BLaER1 treated with 17β-estradiol and CSF1 and Interleukin-3, amounts not matched to agents 10 nM and 100 nM (cell line): ENCODE measurements around the gene KCNJ11.

Source experiments
- H3K27ac ChIP-seq, 11 experiments: shearing (Covaris generic); formaldehyde crosslinking; 2 replicates each; pipeline ENCODE4 v1.8.1; 2022
- H3K27me3 ChIP-seq, 11 experiments: shearing (Covaris generic); formaldehyde crosslinking; 2 replicates each; pipeline ENCODE4 v1.8.1; 2022
- H3K36me3 ChIP-seq, 11 experiments: shearing (Covaris generic); formaldehyde crosslinking; 2 replicates each; pipeline ENCODE4 v1.8.1; 2022
- H3K4me1 ChIP-seq, 10 experiments: shearing (Covaris generic); formaldehyde crosslinking; 2 replicates each; pipeline ENCODE4 v1.8.1; 2022
- H3K4me2 ChIP-seq, 11 experiments: shearing (Covaris generic); formaldehyde crosslinking; 2 replicates each; pipeline ENCODE4 v1.8.1; 2022
- H3K4me3 ChIP-seq, 10 experiments: shearing (Covaris generic); formaldehyde crosslinking; 2 replicates each; pipeline ENCODE4 v1.8.1; 2022
- H3K9ac ChIP-seq, 11 experiments: shearing (Covaris generic); formaldehyde crosslinking; 2 replicates each; pipeline ENCODE4 v1.8.1; 2022
- H3K9me3 ChIP-seq, 11 experiments: shearing (Covaris generic); formaldehyde crosslinking; replicated peaks in 1 of 11; 2 replicates each; pipeline ENCODE4 v1.8.1; 2022
- H4K20me1 ChIP-seq, 11 experiments: shearing (Covaris generic); formaldehyde crosslinking; 2 replicates each; pipeline ENCODE4 v1.8.1; 2022
- Cebpa-rat ChIP-seq, 11 experiments: shearing (Covaris generic); IDR thresholded peaks; 2 replicates each; pipeline ENCODE4 v1.8.1; 2022

The KCNJ11 gene

DNA sequence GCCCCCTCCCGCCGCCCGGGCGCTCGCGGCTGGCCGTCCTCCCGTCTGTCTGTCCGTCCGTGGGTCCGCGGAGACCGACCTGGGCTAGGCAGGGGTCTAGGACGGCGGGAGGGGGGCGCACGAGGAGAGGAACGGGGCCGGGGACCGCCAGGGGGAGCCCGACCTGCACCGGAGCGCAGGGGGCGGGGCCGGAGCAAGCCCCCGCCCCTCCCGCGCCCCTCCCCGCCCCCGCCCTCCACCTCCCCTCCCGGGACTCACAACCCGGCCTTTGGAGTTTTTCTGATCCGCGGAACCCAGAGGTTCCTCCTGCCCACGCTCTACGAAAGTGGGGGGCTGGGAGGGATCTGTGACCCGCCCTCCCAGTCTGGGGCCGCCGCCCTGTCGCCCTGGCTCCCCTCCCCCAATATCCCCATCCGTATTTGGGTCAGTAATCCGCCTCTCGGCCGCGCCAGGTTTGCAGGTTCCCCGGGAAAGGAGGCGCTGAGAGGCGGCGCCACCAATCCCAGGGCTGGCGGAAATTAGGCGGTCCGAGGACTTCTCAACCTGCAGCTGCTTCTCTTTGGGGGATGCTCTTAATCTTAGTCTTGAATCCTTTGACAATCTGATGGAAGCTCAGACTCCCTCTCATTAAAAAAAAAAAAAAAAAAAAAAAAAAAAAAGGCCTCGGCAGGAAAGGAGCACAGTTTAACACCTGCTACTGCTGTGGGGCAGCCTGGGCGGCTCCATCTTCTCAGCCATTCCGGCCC lies 925 bp upstream of the KCNJ11 start:
- H3K4me3 ChIP-seq, result peak overlapping the region; percentile 59 to 72 (median 64)
- H3K36me3 ChIP-seq, result no peaks in the 10 kb centered on the region

DNA sequence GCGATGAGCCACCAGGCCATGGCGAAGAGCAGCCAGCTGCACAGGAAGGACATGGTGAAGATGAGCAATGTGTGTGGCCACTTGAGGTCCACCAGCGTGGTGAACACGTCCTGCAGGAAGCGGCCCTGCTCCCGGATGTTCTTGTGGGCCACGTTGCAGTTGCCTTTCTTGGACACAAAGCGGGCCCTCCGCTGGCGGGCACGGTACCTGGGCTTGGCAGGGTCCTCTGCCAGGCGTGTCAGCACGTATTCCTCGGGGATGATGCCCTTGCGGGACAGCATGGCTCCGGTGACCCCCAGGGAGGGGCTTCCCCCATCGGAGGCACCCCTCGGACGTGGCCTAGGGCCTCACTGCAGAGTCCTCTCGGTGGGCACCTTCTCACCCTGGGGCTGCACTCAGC lies 648 bp downstream of the KCNJ11 start:
- no peak overlapping the region for H3K4me3 ChIP-seq
- H3K27me3 ChIP-seq, result peaks cover 0 to 14% (median 0%) of the 10 kb centered on the region in 11 experiments; a peak in 10 of 22 replicates
- H3K9me3 ChIP-seq, result no peaks in the 10 kb centered on the region
- TF ChIP-seq Cebpa-rat (IDR thresholded peaks at IDR 0.05), result no peak
- H3K4me2 ChIP-seq, result peak overlapping the region in 10 of 11 experiments; percentile 3 to 96 (median 91); a peak in 18 of 22 replicates
- peaks cover 0 to 23% (median 0%) of the 10 kb centered on the region in 11 experiments; a peak in 4 of 22 replicates for H4K20me1 ChIP-seq
- no peak overlapping the region for H3K9ac ChIP-seq
- no peak overlapping the region for H3K27ac ChIP-seq
- no peaks in the 10 kb centered on the region for H3K36me3 ChIP-seq
- H3K4me1 ChIP-seq, result peaks cover 10 to 74% (median 64%) of the 10 kb centered on the region in 10 experiments; a peak in 18 of 20 replicates

More for the DNA sequence above, 925 bp upstream of the KCNJ11 start:
- TF ChIP-seq Cebpa-rat (IDR thresholded peaks at IDR 0.05), result no peak
- Histone ChIP-seq H3K4me2 (peak overlapping the region; percentile 90 to 96 (median 92)), H3K9ac (peak overlapping the region; percentile 50 to 80 (median 69)), H4K20me1 (peaks cover 0 to 16% (median 0%) of the 10 kb centered on the region in 11 experiments; a peak in 2 of 22 replicates), H3K27me3 (peaks cover 0 to 14% (median 0%) of the 10 kb centered on the region in 11 experiments; a peak in 10 of 22 replicates), H3K9me3 (no peaks in the 10 kb centered on the region), H3K27ac (peak overlapping the region in 7 of 11 experiments; percentile 24 to 69 (median 54); a peak in 10 of 22 replicates), H3K4me1 (peaks cover 0 to 70% (median 62%) of the 10 kb centered on the region in 10 experiments; a peak in 17 of 20 replicates)

DNA sequence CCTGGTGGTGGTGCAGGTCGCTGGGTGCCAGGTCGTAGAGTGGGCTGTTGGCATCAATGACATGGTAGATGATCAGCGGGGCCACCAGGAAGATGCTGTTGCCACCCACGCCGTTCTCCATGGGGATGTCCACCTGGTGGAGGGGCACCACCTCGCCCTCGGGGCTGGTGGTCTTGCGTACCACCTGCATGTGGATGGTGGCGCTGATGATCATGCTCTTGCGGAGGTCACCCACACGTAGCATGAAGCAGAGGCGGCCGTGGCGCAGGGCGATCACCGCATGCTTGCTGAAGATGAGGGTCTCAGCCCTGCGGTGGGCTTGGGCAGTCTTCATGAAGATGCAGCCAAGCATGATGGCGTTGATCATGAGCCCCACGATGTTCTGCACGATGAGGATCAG lies 1.2 kb downstream of the KCNJ11 start:
- H3K9ac ChIP-seq, result no peak overlapping the region

DNA sequence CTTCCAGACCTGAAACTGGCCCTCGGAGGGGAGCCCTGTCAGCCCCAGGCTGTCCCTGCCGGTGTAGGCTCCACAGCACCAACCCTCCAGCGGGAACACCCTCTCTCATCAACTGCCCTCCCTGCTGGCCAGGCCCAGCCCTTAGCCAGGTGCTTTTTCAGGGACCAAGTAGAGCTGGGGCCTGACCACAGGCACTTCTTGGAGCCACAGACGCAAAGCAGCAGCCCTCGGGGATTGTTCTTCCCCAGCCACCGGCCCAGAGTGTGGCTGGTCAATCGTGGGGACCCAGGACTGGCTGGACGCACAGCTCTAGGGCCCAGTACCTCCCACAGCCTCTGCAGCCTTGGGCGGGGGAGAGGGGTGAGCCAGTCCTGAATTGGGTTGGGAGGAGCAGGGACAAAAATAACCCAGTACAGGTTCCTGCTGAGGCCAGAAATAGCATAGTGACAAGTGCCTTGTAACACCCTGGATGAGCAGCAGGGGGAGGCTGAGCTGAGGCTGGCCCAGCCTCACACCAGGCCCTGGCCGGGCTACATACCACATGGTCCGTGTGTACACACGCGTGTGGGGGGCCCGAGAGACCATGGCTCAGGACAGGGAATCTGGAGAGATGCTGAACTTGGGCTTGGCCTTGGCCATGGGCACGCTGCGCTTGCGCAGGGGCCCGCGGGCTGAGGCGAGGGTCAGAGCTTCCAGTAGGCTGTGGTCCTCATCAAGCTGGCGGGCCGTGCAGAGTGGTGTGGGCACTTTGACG lies 2.0 kb downstream of the KCNJ11 start:
- Histone ChIP-seq H3K36me3 (no peaks in the 10 kb centered on the region), H4K20me1 (peaks cover 0 to 23% (median 0%) of the 10 kb centered on the region in 11 experiments; a peak in 4 of 22 replicates), H3K9ac (peak overlapping the region in 9 of 11 experiments; percentile 8 to 69 (median 40); a peak in 17 of 22 replicates), H3K27me3 (peaks cover 0 to 14% (median 0%) of the 10 kb centered on the region in 11 experiments; a peak in 10 of 22 replicates), H3K27ac (peak overlapping the region in 6 of 11 experiments; percentile 2 to 56 (median 22); a peak in 6 of 22 replicates), H3K4me1 (peaks cover 10 to 69% (median 59%) of the 10 kb centered on the region in 10 experiments; a peak in 18 of 20 replicates), H3K4me3 (peak overlapping the region in 5 of 10 experiments; percentile 26 to 50 (median 41); a peak in 10 of 20 replicates), H3K4me2 (peak overlapping the region; percentile 15 to 96 (median 91); a peak in 19 of 22 replicates), H3K9me3 (no peaks in the 10 kb centered on the region)
- no peak for TF ChIP-seq Cebpa-rat (IDR thresholded peaks at IDR 0.05)

More for the DNA sequence above, 1.2 kb downstream of the KCNJ11 start:
- no peaks in the 10 kb centered on the region for H3K9me3 ChIP-seq
- H4K20me1 ChIP-seq, result peaks cover 0 to 23% (median 0%) of the 10 kb centered on the region in 11 experiments; a peak in 4 of 22 replicates
- H3K4me1 ChIP-seq, result peaks cover 10 to 74% (median 64%) of the 10 kb centered on the region in 10 experiments; a peak in 18 of 20 replicates
- no peaks in the 10 kb centered on the region for H3K36me3 ChIP-seq
- no peak for TF ChIP-seq Cebpa-rat (IDR thresholded peaks at IDR 0.05)
- H3K27me3 ChIP-seq, result peaks cover 0 to 14% (median 0%) of the 10 kb centered on the region in 11 experiments; a peak in 10 of 22 replicates
- H3K4me2 ChIP-seq, result peak overlapping the region in 10 of 11 experiments; percentile 3 to 96 (median 91); a peak in 18 of 22 replicates
- no peak overlapping the region for H3K4me3 ChIP-seq
- no peak overlapping the region for H3K27ac ChIP-seq

DNA sequence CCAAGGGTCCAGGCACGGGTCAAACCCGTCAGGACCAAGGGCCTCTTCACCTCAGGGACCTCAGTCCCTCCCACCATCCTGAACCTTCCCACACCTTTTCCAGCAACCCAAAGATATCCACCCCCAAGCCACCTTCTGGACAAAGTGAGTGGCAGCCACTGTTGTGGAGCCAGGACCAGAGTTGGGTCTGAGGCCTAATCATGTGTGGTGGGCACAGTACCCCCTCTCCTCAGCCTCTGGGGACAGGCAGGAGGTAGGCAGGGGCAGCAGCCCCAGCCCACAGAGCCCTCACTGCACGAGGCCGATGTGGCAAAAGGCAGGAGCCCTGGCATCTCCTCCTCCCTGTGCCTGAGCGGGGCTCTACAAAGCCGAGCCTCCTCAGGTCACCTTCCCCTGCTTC lies 2.5 kb downstream of the KCNJ11 start:
- Histone ChIP-seq H3K9ac (peak overlapping the region in 10 of 11 experiments; percentile 8 to 69 (median 39); a peak in 15 of 22 replicates), H3K9me3 (no peaks in the 10 kb centered on the region), H3K4me2 (peak overlapping the region in 9 of 11 experiments; percentile 41 to 96 (median 91); a peak in 17 of 22 replicates), H3K4me3 (peak overlapping the region in 5 of 10 experiments; percentile 26 to 50 (median 41); a peak in 9 of 20 replicates), H3K36me3 (no peaks in the 10 kb centered on the region), H4K20me1 (peaks cover 0 to 23% (median 0%) of the 10 kb centered on the region in 11 experiments; a peak in 4 of 22 replicates), H3K27ac (peak overlapping the region in 6 of 11 experiments; percentile 2 to 56 (median 22); a peak in 6 of 22 replicates), H3K4me1 (peaks cover 10 to 63% (median 53%) of the 10 kb centered on the region in 10 experiments; a peak in 18 of 20 replicates), H3K27me3 (peaks cover 0 to 14% (median 0%) of the 10 kb centered on the region in 11 experiments; a peak in 10 of 22 replicates)
- no peak for TF ChIP-seq Cebpa-rat (IDR thresholded peaks at IDR 0.05)

- H3K4me2 ChIP-seq, result peak overlapping the region in 8 of 11 experiments; percentile 76 to 96 (median 92); a peak in 15 of 22 replicates
Measured at GRCh38 chr11:17385492-17385891, 3.0 kb downstream of the KCNJ11 start.

GRCh38 chr11:17384002-17384511 lies 4.4 kb downstream of the KCNJ11 start:
- peak overlapping the region in 4 of 11 experiments; percentile 3 to 17 (median 12); a peak in 4 of 22 replicates for H3K4me2 ChIP-seq
- H3K27me3 ChIP-seq, result peaks cover 0 to 14% (median 0%) of the 10 kb centered on the region in 11 experiments; a peak in 10 of 22 replicates
- peaks cover 0 to 23% (median 0%) of the 10 kb centered on the region in 11 experiments; a peak in 4 of 22 replicates for H4K20me1 ChIP-seq
- H3K36me3 ChIP-seq, result no peaks in the 10 kb centered on the region
- peaks cover 10 to 47% (median 37%) of the 10 kb centered on the region in 10 experiments; a peak in 18 of 20 replicates for H3K4me1 ChIP-seq
- H3K4me3 ChIP-seq, result no peak overlapping the region
- no peak for TF ChIP-seq Cebpa-rat (IDR thresholded peaks at IDR 0.05)
- no peak overlapping the region for H3K27ac ChIP-seq
- H3K9me3 ChIP-seq, result peaks cover 4 to 12% (median 5%) of the 10 kb centered on the region in 11 experiments
- 0 out of 22 replicates have a peak overlapping the region, but pooled peaks of 1 of the 11 experiments have one; percentile 1 for H3K9ac ChIP-seq

More at GRCh38 chr11:17385492-17385891, 3.0 kb downstream of the KCNJ11 start:
- peaks cover 0 to 23% (median 0%) of the 10 kb centered on the region in 11 experiments; a peak in 4 of 22 replicates for H4K20me1 ChIP-seq
- no peak for TF ChIP-seq Cebpa-rat (IDR thresholded peaks at IDR 0.05)
- peak overlapping the region in 7 of 11 experiments; percentile 14 to 69 (median 48); a peak in 6 of 22 replicates for H3K9ac ChIP-seq
- peak overlapping the region in 1 of 10 experiments; percentile 44; a peak in 2 of 20 replicates for H3K4me3 ChIP-seq
- peaks cover 10 to 59% (median 49%) of the 10 kb centered on the region in 10 experiments; a peak in 18 of 20 replicates for H3K4me1 ChIP-seq
- H3K27me3 ChIP-seq, result peaks cover 0 to 14% (median 0%) of the 10 kb centered on the region in 11 experiments; a peak in 10 of 22 replicates
- H3K9me3 ChIP-seq, result no peaks in the 10 kb centered on the region
- H3K27ac ChIP-seq, result peak overlapping the region in 1 of 11 experiments; percentile 2; a peak in 1 of 22 replicates
- H3K36me3 ChIP-seq, result no peaks in the 10 kb centered on the region
